Amniotic epithelial cell (primary cell): ENCODE measurements around the gene R3HCC1L.

Experiments used
- DNase-seq: peaks from one replicate; pipeline ENCODE4 v3.0.0-alpha.2; 2010; ENCODE audit warnings: low read depth

The R3HCC1L gene

DNA sequence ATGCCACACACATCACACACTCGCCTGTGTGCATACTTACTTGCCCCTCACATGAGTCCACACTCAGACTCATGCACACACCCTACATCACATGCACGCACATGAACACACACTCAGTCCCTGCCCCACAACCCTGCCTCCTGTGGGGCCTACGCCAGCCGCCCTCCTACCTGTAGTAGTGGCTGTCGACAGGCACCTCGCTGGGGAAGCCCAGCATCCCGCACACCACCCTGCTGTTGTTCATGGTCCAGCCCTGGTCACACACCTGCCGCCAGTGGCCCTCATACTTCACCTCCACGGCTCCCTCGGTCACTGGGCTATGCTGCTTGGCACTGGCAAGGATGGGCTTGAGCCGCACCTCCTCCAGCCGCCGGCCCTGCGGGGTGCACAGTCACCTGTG is 126.3 kb downstream of the R3HCC1L start:
- no peak for DNase-seq

DNA sequence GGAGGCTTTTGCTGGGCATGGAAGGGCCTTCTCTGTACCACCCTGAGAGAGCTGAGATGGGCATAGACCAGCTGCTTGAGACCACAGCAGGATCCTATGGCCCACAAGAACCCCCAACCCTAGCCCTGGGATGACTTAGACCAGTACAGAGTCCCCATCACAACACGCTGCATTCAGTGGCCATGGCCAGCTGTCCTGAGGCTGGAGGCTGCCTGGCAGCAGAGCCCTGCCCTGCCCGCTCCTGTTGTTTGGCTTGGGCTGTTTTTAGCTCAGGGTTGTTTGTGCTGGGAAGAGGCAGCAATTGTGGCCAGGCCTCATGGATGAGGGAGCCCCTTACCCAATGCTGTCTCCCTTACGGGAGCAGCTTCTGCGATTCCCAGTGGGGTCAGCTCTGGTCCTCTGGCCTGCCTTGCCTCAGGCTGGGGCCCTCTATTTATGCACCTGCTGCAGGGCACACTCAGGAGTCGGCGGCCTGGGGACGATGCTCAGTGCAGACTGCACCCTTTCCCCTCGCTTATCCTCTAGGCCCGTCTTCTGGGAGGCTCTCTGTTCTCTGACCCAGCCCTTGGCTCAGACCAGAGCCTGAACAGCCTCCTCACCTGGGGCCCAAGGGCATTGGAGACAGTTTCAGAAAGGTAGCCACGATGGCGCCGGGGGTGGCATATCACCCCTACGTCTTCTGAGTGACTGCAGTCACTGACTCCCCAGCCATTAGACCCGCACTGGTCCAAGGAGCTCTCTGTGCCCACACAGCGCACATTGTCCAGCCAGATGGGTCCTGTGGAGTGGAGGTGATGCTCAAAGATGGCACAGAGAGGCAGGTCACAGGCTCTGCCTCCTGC is 127.2 kb downstream of the R3HCC1L start:
- no peak for DNase-seq

DNA sequence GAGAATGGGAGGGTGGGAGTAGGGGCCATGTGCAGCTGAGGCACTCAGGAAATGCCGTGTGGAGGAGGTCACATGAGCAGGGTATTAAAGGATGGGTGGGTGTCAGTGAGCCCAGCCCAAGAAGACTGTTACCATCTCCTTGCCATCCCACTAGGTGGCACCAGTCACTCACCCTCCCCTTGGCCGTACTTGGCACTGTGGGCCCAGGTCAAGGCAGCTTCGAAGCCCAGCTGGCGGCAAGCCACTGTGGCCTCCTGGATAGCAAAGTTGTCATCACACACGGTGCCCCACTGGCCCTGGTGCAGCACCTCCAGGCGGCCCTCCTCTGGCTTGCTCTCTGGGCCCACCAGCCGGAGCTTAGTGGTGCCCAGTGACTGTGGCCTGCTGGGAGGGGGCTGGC is 128.1 kb downstream of the R3HCC1L start:
- DNase-seq = no peak

DNA sequence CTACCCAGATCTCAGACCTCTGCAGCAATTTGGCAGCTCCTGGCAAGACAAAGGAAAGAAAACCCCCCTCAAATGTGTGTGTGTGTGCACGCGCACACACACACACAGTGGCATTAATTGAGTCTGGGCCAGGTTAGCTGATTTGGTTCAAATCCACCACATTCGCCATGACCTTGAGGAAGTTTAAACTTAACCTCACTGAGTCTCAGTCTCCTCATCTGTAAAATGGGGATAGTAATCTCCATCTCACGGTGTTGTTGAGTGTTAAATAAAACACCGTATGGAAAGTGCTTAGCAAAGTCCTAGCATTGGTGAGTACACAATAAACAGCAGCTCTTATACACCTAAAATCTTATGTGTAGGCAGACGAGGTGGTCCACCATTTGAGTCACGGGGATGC is 128.6 kb downstream of the R3HCC1L start:
- no peak for DNase-seq

DNA sequence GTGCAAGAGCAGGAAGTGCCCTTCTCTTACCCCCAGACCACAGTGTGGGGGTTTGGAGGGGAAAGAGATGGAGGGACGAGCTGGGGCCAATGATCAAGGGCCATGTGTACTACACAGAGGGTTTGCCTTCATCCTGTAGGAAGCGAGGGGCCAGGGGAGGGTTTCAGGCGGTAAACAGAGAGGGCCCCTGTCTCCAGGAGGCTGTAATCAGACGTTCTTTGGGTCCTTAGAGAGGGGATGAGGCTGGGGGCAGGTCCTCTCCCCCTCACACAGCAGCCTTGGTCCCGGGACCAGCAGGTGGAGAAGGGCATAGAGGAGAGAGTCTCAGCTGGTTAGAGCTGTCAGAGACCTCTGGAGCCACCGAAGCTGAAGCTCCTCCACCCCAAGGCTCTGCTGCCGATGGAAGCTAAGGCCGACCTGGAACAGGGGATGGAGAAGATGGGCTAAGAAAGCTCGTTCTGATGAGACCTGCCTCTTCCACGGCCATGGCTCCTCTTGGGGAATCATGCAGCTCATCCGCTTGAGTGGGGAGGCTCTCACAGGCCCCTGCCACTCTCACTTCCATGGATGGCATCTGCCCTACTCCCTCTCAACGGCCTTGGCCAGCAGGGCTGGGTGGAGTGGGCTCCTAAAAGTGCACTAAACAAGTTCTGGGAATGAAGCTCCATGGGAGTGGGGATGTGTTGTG is 130.1 kb downstream of the R3HCC1L start:
- DNase-seq = no peak

DNA sequence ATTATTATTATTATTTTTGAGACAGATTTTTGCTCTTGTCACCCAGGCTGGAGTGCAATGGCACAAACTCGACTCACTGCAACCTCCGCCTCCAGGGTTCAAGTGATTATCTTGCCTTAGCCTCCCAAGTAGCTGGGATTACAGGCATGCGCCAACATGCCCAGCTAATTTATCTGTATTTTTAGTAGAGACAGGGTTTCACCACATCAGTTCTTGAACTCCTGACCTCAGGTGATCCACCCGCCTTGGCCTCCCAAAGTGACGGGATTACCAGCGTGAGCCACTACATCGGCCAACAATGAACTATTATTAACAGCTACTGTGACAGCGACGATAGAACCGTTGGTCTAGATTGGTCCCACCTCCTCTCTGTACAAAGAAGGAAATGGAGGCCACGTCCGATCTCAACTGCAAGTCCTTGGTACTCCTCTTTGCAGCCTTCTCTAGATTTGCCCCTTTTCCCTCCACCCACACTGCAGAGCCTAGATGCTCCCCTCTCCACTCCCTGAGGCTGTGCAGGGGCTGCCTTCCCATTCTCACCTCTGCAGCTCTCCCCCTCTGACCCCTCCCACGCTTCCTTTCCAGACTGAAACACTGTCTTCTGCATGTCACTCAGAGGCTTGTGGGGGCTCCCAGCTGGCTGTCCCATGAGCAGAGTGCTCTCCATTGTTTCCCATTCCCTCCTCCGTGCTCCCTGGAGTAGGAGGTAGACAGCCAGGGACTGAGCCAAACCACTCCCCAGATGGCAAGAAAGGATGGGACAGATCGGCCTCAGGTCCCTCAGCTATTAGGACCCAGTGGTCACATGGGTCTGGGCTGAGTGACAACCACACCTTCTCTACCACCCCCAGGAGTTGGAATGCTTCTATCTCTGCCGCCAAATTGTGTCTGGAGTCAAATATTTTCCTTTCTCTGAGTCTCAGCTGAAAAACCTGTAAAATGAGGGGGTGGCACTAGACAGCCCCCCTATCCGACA is 131.2 kb downstream of the R3HCC1L start:
- no peak for DNase-seq

DNA sequence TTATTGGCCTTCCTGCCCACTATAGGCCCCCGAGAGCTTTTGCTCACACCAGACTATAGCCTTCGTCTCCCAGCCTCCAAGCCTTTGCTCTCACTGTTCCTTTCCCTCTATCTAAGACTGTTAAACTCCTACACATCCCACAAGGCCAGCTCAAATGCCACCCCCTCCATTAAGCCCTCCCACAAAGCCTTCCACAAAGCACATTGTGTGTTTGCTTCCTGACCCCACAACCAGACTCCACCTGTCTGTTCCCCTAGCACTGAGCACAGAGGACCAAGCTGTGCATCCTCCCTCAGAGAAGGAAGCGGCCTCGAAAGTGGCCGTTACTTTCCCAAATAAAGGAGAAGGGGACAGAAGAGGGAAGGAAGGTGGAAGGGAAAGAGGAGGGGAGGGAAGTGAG is 132.2 kb downstream of the R3HCC1L start:
- DNase-seq = no peak

DNA sequence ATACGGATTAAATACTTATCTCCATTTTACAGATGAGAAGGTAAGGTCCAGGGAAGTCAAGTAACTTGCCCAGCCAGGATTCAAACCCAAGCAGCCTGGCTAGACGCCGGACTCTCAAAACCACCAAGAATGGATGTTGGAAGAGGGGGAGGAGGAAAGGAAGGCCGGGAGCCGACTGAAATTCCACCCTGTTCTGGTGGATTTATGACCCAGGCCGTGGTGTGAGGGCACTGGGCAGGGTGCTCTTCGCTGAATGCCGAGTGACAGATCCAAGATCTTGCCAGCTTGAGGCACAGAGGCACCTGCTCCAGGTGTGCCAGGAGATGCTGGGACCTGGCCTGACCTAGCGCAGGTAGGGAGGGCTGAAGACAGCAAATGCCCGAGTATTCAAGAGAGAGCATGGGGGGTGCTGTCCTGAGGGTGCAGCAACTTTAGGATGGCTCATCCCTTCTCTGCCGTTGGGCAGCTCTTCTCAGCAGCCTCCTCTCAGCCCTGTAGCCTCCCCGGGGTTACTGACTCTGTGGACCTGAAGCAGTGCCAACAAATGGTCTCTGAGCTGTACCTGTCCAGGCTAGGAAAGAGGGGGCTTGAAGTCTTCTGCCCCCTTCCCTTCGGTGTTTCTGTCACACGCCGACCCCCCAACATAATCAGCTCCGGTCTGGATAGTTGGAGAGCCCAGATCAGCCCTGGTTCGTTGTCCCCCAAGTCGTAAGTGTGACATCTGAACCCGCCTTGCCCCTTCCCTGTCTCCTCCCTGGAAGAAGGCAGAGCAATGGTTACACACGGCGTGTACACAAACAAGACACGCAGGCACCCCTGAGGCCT is 132.8 kb downstream of the R3HCC1L start:
- no peak for DNase-seq

DNA sequence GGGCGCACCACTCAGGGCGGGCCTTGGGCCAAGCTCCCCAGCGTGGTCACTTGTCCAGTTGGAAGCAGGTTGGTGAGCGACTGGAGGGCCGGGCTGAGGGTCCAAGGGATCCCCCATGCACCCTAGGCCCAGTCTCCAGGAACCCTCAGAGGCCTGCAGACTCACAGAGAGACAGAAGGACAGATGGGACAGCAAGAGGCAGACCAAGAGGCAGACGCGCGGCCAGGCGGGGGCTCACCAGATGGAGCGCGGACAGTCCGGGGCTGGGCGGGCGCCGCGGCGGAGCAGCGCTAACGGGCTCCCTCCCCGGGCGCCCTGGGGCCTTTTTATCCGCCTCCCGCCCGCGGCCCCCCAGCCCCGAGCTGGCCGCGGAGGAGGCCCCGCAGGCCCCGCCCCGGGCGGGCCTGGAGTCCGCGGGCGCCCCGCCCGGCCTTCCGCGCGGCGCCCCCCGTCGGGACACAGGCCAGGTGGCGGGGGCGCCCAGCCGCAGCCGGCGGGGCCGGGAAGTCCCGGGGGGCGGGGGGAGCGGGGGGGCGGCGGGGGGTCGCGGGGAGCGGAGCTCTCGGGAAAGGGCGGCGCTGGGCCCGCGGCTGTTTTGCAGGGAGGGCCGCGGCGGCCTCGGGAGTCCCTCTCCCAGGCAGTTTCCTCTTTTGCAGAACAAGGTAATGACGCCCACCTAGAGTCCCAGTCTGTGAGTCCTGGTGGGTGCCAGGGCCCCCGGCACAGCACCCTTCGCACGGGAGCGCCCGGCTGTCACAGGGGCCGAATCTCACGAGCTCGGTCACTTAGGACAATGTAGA is 133.6 kb downstream of the R3HCC1L start, which contains the start of gene LOXL4:
Gene LOXL4 (minus strand): TSS at position 301 of the 800 bp plus-strand sequence. CDS start 5,175 bp downstream, outside the sequence.
- no peak for DNase-seq

DNA sequence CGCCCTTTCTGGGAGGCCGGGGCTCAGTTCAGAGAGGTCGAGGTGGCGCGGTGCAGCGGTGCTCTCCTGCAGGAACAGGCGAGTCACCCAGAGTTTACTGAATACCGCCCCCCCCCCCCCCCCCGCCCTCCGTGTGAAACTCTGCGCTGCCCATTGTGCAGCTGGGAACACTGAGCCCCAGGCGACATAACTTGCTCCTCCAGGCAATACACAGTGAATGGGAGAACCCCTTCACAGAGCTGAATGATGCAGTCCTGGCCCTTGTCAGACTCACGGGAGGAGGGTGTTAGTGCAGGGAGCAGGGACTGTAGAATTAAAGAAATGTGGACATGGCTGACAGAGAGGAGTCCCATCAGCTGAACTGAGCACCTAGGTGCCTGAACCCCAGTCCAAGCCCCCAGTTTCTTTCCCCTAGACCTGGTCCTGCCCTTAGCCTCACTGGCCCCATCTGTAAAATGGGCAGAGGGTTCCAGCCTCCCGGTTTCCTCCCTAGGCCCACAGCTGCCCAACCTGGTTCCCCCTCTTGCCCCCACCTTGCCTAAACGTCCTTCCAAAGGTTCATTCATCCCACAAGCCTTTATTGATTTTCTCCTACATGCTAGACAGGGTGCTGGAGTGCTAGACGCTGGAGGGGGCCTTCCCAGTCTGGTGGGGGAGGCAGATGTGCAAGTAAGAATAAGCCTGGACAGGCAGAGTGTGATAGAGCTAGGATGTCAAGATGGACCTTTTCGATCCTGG is 134.4 kb downstream of the R3HCC1L start:
- no peak for DNase-seq

DNA sequence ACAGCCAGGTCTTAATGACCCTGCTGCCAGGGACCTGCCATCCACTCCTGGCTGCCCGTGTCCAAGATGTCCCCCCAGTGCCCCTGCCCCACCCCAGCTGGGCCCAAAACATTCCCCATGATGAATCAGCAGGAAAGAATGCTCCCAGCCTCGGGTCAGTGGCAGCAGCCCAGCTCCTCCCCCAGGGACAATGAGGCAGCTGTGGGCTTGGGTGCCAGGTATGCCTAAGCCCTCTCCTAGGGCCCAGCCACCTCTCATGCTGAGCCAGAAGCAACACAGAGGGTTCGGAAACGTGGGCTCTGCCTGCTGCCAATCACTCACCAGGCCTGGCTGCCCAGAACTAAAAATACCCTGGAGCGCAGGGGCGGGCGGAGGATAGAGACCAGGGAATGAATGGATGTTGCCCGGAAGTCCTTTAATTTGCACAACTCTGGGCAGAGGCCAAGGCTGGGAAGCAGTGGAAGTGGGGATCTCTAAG is 135.0 kb downstream of the R3HCC1L start:
- peak; percentile 34 for DNase-seq

DNA sequence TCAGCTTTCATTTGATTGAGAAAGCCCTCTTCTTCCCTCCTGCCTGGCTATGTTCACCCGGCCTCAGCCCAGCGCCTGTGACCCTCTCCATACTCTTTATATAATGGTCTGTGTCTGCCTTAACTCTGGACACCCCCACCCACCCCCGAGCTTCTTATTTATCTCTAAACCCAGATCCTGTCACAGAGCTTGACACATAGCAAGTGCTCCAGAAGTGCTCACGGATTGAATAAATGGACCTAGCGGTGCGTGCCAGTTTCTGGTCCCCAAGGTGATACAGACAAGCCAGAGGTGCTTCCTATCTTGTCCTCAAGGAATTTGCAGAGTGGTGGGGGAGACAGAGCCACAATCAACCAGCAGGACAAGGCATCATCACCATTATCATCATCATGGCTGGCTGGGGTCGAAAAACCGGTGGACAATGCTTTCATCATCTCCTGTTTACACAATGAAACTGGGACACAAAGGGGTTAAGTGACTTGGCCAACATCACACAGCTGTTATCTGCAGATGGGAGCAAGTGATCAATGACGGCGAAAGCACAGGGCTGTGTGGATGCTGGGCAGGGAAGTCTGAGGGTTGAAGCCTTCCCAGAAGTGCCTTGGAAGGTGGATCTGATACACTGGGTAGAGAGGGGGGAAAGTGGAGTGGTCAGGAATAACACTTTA is 135.8 kb downstream of the R3HCC1L start:
- no peak for DNase-seq

DNA sequence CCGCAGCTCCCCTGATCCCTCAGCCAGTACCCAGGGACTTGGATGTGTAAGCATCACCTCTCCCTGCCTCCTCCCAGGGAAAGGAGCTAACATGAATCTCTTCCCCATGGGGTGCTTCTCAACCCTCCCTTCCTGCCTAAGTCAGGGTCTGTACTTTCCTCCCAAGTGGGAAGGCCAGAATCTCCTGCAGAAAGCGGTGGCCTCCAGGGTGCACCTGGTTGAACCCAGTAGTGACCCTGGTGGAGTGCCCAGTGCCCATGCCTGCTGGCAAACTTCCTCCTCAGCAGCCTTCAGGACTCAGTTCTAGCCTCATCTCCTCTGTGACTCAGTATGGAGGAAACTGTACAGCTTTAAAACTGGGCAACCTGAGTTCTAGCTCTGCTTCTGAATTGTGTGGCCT is 136.3 kb downstream of the R3HCC1L start:
- no peak for DNase-seq

DNA sequence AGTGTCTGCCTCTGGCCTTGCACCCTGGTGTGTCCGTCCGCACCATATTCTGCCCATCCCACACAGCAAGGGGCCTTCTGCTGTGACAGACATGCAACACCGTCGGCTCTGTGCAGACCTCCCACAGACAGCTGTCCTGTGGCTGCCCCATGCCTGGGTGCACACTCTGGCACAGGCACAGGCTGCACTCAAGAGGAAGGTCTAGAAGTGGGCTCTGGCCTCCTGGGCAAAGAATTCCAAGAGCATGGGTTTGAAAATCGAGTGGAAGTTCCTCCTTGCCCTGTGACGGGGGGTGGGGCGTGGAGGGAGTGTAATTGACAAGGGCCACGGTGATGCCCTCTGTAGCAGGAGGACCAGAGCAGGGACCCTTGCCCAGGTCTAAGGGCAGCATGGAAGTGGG is 137.8 kb downstream of the R3HCC1L start:
- DNase-seq = no peak

DNA sequence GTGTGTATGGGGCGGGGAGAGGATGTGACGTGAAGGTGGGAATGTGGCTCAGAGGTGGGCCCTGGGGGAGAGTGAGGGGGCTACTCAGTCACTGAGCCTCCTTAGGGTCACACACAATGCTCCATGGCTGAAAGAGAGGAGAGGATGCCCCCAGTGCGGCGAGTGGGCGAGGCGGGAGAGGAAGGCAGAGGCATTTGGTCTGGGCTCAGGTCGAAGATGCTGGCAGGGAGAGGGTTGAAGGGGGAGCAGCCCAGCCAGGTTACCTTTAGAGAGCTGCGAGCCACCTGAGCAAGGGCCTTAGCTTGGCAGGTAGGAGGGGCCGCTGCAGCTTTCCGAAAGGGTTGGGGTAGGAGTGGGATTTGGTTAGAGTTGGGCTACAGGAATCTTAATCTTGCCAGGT is 138.2 kb downstream of the R3HCC1L start:
- DNase-seq = no peak

DNA sequence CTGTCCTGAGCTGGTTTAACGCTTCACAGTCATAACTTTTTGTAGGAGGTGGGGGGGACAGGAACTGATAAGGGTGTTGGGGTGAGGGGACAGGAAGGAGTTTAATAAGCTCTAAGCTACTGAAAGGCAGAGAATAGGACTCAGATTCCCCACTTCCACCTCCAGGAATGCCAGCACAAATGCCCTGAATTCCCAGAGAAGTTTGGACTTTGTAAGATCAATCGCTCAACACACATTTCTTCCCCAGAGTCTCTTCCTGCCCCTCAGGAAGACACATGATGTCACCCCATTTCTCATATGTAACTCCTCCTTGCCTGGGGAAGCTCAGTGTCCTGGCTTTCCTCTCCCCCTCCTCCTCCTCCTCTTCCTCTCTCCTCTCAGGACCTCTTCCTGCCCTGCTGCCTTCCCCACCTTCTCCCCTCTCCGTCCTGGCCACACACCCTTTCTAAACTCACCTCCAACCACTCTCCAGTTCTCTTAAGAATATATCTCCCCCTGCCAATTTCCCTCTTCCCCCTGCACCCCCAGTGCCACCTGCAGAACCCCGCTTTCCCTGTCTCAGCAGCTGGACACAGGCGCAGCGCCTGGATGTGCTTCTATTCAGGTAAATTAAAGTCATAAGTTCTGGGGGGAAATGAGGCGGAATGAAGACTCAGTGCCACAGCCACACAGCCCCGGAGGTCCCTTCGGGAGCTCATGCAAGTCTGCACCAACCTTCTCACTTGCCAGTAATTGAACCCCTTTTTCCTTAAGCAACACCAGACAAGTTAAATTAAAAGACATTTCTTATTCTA is 138.8 kb downstream of the R3HCC1L start:
- no peak for DNase-seq

DNA sequence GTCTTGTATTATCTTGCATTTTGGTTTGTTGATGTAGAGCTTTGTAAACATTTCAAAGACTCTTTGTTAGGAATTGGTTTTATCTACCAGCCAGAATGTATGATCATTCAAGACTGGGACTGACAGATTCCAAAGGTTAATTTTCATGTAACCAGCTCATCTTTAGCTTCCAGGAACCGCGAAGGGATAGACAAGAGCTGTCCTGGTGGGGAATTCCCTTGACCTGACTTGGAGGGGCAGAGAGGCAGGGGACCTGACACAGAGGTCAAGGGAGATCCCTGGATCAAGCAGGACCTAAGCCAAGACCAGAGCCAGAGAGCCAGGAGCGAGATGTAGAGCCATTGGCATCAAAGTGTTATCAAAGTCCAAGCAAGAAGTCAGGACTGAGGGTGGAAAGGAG is 140.1 kb downstream of the R3HCC1L start:
- DNase-seq = no peak

DNA sequence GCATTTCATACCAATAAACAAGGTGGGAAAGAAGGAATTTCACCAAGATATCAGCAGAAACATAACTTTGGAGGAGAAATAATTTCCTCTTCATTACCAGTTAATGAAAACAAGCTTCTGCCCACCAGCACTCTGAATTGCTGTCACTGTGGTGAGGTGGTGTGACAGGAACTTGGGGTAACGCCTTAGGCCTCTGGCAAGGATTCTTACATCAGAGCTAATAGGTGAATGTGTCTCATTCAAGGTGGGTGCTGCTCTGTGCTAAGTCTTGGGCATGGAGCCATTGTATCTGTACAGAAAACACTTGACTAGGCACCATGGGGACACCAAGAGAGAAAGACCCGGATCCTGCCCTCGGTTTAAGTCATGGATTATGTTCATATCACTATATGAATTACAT is 141.9 kb downstream of the R3HCC1L start:
- DNase-seq = no peak
